ENCODE measurements around the gene CLASP1.
"Not testable (repeated sequence)": the region's sequence is repeated elsewhere in the genome, so short reads cannot be mapped to it uniquely, and the experiment has no call there.

The CLASP1 gene

DNA sequence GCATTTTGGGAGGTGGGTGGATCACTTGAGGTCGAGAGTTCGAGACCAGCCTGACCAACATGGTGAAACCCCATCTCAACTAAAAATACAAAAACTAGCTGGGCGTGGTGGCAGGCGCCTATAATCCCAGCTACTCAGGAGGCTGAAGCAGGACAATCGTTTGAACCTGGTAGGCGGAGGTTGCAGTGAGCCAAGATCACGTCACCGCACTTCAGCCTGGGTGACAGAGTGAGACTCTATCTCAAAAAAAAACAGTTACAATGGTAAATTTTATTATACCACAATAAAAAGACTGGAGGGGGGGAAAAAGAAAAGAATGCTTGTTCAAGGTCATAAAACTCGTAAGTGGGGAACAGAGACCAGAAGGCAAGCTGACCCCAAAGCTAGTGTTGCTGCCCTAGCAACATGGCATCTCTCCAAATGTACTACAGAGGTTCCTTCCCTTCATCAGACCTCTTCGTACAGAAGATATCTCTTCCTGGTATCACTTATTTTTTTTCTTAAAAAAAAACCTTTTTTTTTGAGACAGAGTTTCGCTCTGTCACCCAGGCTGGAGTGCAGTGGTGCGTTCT is 305.3 kb downstream of the CLASP1 start:
- H3K27ac Mint-ChIP-seq: not testable (repeated sequence)

DNA sequence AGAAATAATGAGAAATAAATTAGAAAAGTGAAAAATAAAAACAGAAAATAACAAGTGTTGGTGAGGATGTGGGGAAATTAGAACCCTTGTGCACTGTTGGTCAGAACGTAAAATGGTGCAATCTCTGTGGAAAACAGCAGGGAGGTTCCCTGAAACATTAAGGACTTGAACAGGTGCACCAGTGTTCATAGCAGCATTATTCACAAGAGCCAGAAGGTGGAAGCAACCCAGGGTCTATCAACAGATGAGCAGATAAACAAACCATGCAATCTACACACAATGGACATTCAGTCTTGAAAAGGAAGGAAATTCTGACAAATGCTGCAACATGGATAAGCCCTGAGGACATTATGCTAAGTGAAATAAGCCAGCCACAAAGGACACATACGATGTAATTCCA is 306.1 kb downstream of the CLASP1 start:
- H3K9me3 Mint-ChIP-seq: no peaks in the 10 kb centered on the region
- no peak overlapping the region for H3K27ac Mint-ChIP-seq
- DNase-seq (no peak), ATAC-seq (replicated peaks) (no peak)
- peaks cover 57 to 70% of the 10 kb centered on the region in 2 donors for H3K36me3 Mint-ChIP-seq
- H3K4me3 Mint-ChIP-seq: no peak overlapping the region
- H3K4me1 Mint-ChIP-seq: no peaks in the 10 kb centered on the region
- no peaks in the 10 kb centered on the region for H3K27me3 Mint-ChIP-seq

More for the DNA sequence above, 305.3 kb downstream of the CLASP1 start:
- not testable (repeated sequence) for H3K4me1 Mint-ChIP-seq; H3K27me3 Mint-ChIP-seq; DNase-seq; ATAC-seq (replicated peaks); H3K4me3 Mint-ChIP-seq; H3K9me3 Mint-ChIP-seq
- H3K36me3 Mint-ChIP-seq: peaks cover 59 to 77% of the 10 kb centered on the region in 2 donors

DNA sequence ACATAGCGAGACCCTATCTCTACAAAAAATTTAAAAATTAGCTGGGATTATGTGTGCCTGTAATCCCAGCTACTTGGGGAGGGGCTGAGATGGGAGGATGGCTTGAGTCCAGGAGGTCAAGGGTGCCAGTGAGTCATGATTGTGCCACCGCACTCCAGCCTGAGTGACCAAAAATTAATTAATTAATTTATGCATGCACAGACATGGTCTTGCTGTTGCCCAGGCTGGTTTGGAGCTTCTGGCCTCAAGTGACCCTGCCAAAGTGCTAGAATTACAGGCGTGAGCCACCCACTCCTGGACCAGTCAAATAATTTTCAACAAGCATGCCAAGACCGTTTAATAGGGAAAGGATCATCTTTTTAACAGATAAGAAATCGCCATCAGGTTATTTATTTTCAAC is 306.5 kb downstream of the CLASP1 start:
- no peaks in the 10 kb centered on the region for H3K4me1 Mint-ChIP-seq
- no peak overlapping the region for H3K27ac Mint-ChIP-seq
- no peaks in the 10 kb centered on the region for H3K9me3 Mint-ChIP-seq
- H3K4me3 Mint-ChIP-seq: no peak overlapping the region
- no peaks in the 10 kb centered on the region for H3K27me3 Mint-ChIP-seq
- ATAC-seq (replicated peaks): no peak
- no peak for DNase-seq
- peaks cover 60 to 66% of the 10 kb centered on the region in 2 donors for H3K36me3 Mint-ChIP-seq

DNA sequence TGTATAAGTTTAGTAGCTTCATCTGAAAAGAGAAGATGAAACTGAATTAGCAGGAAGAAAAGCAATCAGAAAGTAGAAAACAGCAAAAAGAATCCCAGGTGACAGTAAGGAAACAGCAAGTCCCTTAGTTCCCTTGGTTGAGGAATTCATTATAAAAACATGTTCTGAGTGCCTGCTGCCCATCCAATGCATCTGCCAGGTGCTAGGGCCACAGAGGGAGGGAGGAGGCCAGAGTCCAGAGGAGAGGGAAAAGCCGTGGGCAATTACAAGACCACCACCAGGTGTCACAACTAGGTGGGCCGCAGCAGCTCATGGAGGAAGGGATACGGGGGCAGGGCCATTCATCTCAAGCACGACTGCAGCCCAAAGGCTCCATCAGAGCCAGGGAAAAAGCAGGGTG is 308.3 kb downstream of the CLASP1 start:
- no peak overlapping the region for H3K4me3 Mint-ChIP-seq
- DNase-seq: no peak
- no peaks in the 10 kb centered on the region for H3K9me3 Mint-ChIP-seq
- H3K27ac Mint-ChIP-seq: no peak overlapping the region
- peaks cover 45 to 51% of the 10 kb centered on the region in 2 donors for H3K36me3 Mint-ChIP-seq
- no peak for ATAC-seq (replicated peaks)
- no peaks in the 10 kb centered on the region for H3K27me3 Mint-ChIP-seq
- H3K4me1 Mint-ChIP-seq: no peaks in the 10 kb centered on the region

DNA sequence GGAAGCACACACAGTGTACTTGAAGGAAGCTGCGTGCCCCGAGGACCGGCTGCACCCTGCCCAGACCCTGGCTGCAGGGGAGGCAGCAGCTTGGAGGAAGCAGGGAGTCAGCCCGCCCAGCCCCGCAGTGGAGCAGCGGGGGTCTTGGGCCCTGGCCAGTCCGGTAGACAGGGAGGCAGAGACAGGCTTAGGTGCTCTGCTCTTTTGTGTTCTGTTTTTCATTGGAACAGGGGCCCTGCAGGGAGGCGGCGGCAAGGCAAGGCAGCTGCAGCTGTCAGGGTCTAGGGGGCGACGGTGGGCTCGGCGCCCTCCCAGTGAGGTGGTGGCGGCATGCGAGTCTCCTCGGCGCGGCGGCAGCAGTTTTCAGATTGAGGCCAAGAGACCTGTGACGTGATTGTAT is 311.0 kb downstream of the CLASP1 start:
- Mint-ChIP-seq H3K36me3 (peaks cover 32 to 35% of the 10 kb centered on the region in 2 donors), H3K27me3 (no peaks in the 10 kb centered on the region), H3K9me3 (no peaks in the 10 kb centered on the region), H3K4me1 (peaks cover 0 to 4% of the 10 kb centered on the region in 2 donors), H3K4me3 (no peak overlapping the region), H3K27ac (no peak overlapping the region)
- no peak for DNase-seq
- ATAC-seq (replicated peaks): no peak

DNA sequence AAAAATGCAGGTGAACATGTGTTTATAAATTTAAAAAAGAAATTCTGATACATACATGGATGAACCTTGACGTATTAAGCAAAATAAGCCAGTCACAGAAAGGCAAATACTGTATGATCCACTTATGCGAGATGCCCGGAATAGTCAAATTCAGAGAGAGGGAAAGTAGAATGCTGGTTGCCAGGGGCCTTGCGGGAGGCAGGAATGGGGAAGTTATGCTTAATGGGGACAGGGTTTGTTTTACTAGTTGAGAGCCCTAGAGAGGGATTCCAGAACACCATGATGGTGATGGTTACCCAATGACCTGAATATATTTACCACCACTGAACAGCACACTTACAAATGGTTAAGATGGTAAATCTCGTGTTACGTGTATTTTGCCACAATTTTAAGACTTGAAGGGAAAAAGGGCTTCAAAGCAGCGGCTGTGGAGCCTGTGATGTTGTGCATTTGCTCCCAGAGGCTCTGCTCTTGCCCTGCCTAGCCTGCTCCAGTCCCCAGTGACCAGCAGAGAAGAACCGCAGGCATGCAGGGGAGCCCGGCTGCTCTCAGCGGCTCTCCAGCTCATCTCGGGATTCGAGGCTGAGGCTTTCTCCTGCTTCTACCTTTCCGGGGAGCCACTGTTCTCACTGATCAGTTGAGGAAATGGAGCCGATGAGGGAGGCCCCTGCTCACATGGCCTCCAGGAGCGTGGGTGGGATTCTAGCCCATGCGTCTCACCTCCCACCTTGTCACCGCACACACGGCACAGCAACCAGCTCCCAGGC is 312.6 kb downstream of the CLASP1 start:
- no peaks in the 10 kb centered on the region for H3K9me3 Mint-ChIP-seq
- H3K4me1 Mint-ChIP-seq: peaks cover 0 to 4% of the 10 kb centered on the region in 2 donors
- H3K27me3 Mint-ChIP-seq: peaks cover 0 to 4% of the 10 kb centered on the region in 2 donors
- no peak for ATAC-seq (replicated peaks)
- H3K27ac Mint-ChIP-seq: peak overlapping the region; percentile 62
- DNase-seq: no peak
- H3K4me3 Mint-ChIP-seq: no peak overlapping the region
- peaks cover 24 to 26% of the 10 kb centered on the region in 2 donors for H3K36me3 Mint-ChIP-seq

DNA sequence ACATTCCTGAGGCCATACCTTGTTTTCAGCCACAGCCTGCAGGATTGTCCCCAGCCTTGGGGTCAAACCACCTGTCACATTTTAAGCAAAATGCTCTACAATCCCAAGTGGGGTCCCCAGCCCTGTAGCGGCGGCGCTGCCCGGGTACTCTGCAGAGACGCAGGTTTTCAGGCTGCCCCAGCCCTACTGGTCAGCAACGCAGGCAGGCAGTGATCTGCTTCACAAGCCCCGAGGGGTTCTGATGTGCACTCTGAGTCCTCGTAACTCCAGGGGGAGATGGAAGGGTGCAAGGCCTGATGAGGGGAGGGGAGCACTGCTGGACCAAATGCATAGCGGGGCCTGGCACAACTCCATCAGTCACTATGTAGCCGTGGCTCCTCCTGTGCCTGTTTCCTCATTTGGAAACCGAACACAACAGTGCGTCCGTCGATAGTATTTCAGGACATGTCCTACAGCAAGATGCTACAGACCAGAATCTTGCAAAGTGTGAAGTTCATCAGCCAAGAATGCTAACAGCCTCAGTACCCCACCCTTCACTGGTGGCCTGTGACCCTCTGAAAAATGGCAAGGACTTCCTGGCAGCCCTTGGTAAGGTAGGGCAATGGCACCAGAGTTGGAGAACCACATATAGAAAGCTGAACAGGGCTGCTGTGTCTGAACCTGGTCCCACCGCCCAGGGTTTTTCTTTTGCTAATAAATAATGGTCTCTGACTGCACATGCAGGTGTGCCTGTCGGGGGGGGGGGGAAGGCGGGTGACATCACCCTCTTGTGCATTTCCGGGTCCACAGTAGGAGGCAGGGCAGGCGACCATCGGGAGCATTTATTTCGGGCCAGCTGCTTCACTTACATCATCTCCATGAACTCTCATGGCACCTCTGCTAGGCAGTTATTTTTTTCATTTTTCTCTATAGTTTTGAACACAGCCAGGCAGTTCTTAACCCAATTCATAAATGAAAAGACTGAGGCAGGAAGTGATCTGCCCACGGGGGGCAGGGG is 313.7 kb downstream of the CLASP1 start:
- Mint-ChIP-seq H3K9me3 (no peaks in the 10 kb centered on the region), H3K27me3 (peaks cover 0 to 4% of the 10 kb centered on the region in 2 donors), H3K4me1 (peaks cover 0 to 4% of the 10 kb centered on the region in 2 donors), H3K4me3 (no peak overlapping the region), H3K27ac (peak overlapping the region; percentile 27), H3K36me3 (peaks cover 17 to 18% of the 10 kb centered on the region in 2 donors)
- ATAC-seq (replicated peaks): peak in 1 of 2 donors; percentile 24
- DNase-seq: no peak

DNA sequence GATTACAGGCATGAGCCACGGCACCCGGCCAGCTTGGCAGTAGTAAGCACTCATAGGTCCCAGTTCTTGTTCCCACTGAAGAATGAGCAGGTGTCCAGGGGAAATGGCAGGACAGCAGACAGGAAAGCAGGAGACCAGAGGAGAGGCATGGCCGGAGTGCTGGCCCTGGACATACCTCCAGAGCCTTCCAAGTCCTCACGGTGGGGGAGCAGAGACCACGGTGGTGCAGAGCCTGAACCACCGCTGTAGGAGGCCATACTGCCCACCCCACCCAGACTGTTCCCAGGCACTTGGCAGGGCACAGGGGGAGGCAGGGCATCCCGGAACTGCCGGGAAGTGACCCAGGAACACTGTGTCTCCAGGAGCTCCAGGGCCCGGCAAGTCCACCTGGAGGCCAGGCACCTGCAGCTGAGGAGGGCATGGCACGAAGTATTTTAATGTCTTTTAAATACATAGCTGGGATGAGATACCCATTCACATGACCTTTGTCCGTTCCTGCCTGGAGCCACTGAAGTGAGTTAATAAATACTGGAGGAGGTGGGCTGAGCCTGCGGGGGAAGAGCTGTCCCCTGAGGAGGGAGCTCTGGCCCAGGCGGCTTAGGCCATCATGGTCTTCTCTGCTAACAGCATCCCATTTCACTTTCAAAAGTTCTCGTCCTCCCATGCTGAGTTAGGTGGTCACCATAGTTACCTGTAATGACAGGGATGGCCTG is 314.5 kb downstream of the CLASP1 start:
- Mint-ChIP-seq H3K27ac (peak overlapping the region; percentile 71), H3K4me3 (no peak overlapping the region), H3K27me3 (peaks cover under 1 to 4% of the 10 kb centered on the region in 2 donors), H3K4me1 (peaks cover 0 to 4% of the 10 kb centered on the region in 2 donors), H3K36me3 (peaks cover 9 to 12% of the 10 kb centered on the region in 2 donors), H3K9me3 (no peaks in the 10 kb centered on the region)
- DNase-seq (no peak), ATAC-seq (replicated peaks) (peak in 1 of 2 donors; percentile 21)

DNA sequence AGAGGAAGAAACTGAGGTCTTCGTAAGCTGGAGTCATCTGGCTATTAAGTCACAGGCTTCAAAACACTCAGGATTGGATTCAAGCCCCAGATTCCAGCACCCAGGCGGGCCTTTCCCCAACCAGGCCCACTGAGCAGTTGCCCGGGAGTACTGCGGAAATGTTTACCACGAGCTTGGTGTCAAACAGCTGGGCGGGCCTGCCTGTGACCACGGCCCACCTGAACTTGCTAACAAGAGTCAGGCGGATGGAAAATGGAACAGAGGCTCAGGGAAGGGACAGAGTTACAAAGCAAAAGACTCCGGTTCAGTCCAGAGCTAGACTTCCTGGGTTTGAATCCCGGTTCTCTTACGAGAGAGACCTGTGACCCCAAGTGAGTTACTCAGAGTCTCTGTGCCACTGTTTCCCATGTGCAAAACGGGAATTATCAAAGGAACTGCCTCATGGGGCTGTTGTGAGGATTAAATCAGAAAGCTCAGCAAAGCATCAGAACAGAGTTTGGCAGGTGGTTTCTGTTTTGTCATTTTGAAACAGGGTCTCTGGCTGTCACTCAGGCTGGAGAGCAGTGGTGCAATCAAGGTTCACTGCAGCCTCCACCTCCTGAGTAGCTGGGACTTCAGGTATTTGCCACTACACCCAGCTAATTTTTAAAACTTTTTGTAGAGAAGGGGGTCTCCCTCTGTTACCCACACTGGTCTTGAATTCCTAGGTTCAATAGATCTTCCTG is 315.3 kb downstream of the CLASP1 start:
- no peaks in the 10 kb centered on the region for H3K9me3 Mint-ChIP-seq
- H3K4me1 Mint-ChIP-seq: peaks cover 0 to 4% of the 10 kb centered on the region in 2 donors
- DNase-seq: no peak
- H3K4me3 Mint-ChIP-seq: no peak overlapping the region
- peaks cover 2 to 9% of the 10 kb centered on the region in 2 donors for H3K36me3 Mint-ChIP-seq
- peak overlapping the region; percentile 20 for H3K27ac Mint-ChIP-seq
- ATAC-seq (replicated peaks): peak; percentile 48 to 62
- H3K27me3 Mint-ChIP-seq: peaks cover 6 to 9% of the 10 kb centered on the region in 2 donors

DNA sequence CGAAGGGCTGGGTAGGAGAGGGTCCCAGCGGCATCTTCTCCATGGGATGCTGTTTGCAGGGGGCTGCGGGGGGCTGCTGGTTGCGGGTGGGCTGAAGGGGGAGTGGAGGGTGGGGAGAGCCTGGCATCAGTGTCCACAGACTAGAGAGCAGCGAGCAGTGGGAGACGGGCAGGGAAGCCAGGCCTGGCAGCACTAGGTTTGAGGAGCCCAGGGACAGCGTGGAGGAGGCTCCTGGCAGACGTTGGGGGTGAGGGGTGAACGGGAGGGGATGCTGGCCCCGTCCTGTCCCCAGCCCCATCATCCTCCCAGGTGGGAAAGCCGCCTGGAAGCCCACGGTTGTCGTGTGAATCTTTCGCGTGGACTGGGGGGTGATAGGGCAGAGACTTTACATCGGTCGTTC is 316.0 kb downstream of the CLASP1 start:
- ATAC-seq (replicated peaks) (no peak), DNase-seq (no peak)
- H3K36me3 Mint-ChIP-seq: peaks cover 0 to 3% of the 10 kb centered on the region in 2 donors
- H3K4me1 Mint-ChIP-seq: peaks cover 0 to 4% of the 10 kb centered on the region in 2 donors
- peaks cover 6 to 9% of the 10 kb centered on the region in 2 donors for H3K27me3 Mint-ChIP-seq
- H3K9me3 Mint-ChIP-seq: no peaks in the 10 kb centered on the region
- peak overlapping the region; percentile 25 for H3K27ac Mint-ChIP-seq
- H3K4me3 Mint-ChIP-seq: no peak overlapping the region

DNA sequence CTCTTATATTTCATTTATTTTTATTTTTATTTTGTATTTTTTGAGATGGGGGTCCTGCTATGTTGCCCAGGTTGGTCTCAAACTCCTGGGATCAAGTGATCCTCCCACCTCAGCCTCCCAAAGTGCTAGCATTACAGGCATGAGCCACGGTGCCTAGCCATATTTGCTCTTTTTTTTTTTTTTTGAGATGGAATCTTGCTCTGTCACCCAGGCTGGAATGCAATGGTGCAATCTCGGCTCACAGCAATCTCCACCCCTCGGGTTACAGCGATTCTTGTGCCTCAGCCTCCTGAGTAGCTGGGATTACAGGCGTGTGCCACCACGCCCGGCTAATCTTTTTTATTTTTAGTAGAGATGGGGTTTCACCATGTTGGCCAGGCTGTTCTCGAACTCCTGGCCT is 317.9 kb downstream of the CLASP1 start:
- not testable (repeated sequence) for H3K4me3 Mint-ChIP-seq; ATAC-seq (replicated peaks); H3K4me1 Mint-ChIP-seq; H3K36me3 Mint-ChIP-seq; H3K27me3 Mint-ChIP-seq; DNase-seq; H3K9me3 Mint-ChIP-seq; H3K27ac Mint-ChIP-seq

DNA sequence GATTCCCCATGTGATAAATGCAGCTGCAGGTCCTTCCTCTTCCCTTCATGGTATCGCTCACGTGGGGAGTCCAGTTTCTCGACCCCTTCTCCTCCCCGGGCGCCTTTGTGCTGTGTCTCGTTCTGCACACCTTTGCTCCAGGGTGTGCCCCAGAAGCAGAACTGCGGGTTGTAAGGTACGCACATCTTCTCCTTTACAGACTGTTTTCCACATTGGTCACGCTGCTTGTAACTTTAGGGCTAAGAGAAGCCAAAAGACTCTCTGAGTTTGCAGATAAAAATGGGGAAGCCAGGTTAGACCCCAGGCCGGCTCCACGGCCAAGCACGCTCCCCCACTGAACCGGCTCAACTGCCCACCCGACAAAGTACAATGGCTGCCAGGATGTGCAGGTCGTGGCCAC is 318.3 kb downstream of the CLASP1 start:
- Mint-ChIP-seq H3K9me3 (no peaks in the 10 kb centered on the region), H3K27me3 (peaks cover 9 to 11% of the 10 kb centered on the region in 2 donors), H3K4me3 (no peak overlapping the region), H3K36me3 (no peaks in the 10 kb centered on the region), H3K4me1 (peaks cover 0 to 4% of the 10 kb centered on the region in 2 donors), H3K27ac (no peak overlapping the region)
- ATAC-seq (replicated peaks) (no peak), DNase-seq (no peak)

DNA sequence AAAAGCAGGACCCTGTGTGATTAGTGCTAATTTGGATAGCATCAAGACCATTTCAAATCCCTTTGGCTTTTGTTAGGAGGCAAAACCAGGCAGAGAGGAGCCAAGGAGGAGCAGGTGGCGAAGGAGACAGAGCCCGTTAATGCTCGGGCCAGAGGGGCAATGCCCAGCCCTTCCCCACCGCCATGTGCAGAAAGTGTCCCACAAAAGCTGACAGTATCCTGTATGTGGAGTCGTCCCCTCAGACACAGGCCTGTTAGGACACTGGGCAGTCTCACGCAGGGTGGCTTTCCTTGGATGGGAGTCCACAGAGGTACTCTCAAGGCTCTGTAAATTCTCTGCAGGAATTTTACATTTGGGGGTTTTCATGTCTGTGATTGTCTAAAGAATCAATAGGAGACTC is 319.5 kb downstream of the CLASP1 start:
- Mint-ChIP-seq H3K27me3 (peaks cover 15 to 20% of the 10 kb centered on the region in 2 donors), H3K4me3 (no peak overlapping the region), H3K4me1 (peaks cover 0 to 4% of the 10 kb centered on the region in 2 donors), H3K9me3 (no peaks in the 10 kb centered on the region), H3K27ac (no peak overlapping the region), H3K36me3 (no peaks in the 10 kb centered on the region)
- ATAC-seq (replicated peaks): no peak
- DNase-seq: no peak

Measured in stimulated activated naive B cell treated with anti-CD40 and anti-IgM and Interleukin-4, amounts not matched to agents 10 μg/mL and 1 μg/mL and 100 μg/mL, for 72 hours (primary cell).